HL-60 (cell line): ENCODE data around the gene IQGAP2.

Source experiments
- DNase-seq, 2 experiments: peaks; one replicate each; pipeline ENCODE4 v3.0.0-alpha.2; 2010 to 2020; ENCODE audit warnings: low read depth in 1 of 2, low spot score in 1 of 2
- H3K27ac ChIP-seq: fragments of 250-450 bp; sonication (Bioruptor Pico); replicated peaks from 2 replicates; pipeline ENCODE4 v1.5.1; 2020; ENCODE audit warnings: mild to moderate bottlenecking, moderate library complexity
- H3K27me3 ChIP-seq: fragments of 250-450 bp; sonication (Bioruptor Pico); 2 replicates; pipeline ENCODE4 v1.5.1; 2021; ENCODE audit warnings: mild to moderate bottlenecking, moderate library complexity; ENCODE audit not compliant: insufficient read depth, poor library complexity, severe bottlenecking
- H3K4me3 ChIP-seq: replicated peaks from 2 replicates; pipeline ENCODE4 v1.5.1; 2011; ENCODE audit warnings: mild to moderate bottlenecking, control low read depth, low read length; ENCODE audit not compliant: insufficient read depth
- CTCF ChIP-seq: IDR thresholded peaks from one replicate; pipeline ENCODE4 v1.5.1; 2011; ENCODE audit warnings: low read length, control low read depth, inconsistent platforms; ENCODE audit not compliant: insufficient read depth
- GABPA ChIP-seq: IDR thresholded peaks from 2 replicates; pipeline ENCODE4 v1.6.1; 2012; ENCODE audit warnings: low read depth
- POLR2AphosphoS5 ChIP-seq: IDR thresholded peaks from 2 replicates; pipeline ENCODE4 v1.6.1; 2012; ENCODE audit warnings: low read depth
- REST ChIP-seq: IDR thresholded peaks from 2 replicates; pipeline ENCODE4 v1.6.1; 2012; ENCODE audit warnings: low read depth; ENCODE audit not compliant: insufficient replicate concordance
- SPI1 ChIP-seq: IDR thresholded peaks from 2 replicates; pipeline ENCODE4 v1.6.1; 2012; ENCODE audit warnings: low read depth, mild to moderate bottlenecking, borderline replicate concordance

Gene IQGAP2

GRCh38 chr5:76591366-76591765 is 188.3 kb downstream of the IQGAP2 start:
- Histone ChIP-seq H3K27ac (no peak overlapping the region), H3K27me3 (no peaks in the 10 kb centered on the region), H3K4me3 (no peak overlapping the region)
- TF ChIP-seq GABPA: no peak
- no peak for TF ChIP-seq REST
- TF ChIP-seq CTCF: no peak
- TF ChIP-seq SPI1: no peak
- DNase-seq: no peak

- Histone ChIP-seq H3K4me3 (no peak overlapping the region), H3K27me3 (no peaks in the 10 kb centered on the region), H3K27ac (no peak overlapping the region)
- no peak for TF ChIP-seq CTCF
- DNase-seq: no peak
Measured at GRCh38 chr5:76592692-76593091, 189.6 kb downstream of the IQGAP2 start.

DNA sequence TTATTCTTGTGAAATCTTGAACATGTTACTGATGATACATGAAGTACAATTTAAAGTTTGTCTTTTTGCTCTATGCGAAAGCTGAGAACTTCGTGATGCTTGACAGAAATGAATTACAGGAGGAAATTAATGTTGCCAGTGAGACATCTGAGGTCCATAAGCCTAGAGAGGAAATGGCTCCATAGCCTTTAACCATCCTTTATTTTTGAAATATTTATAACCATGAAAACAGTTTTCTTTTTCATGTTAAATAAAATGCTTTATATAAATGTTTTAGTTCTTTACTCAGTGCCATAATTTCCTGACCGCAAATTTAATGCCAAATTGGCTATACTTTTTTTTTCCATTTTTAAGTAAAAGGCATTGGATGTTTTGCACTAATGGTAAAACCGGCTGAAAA is 191.0 kb downstream of the IQGAP2 start:
- H3K27me3 ChIP-seq: no peaks in the 10 kb centered on the region

More for the DNA sequence above, 191.0 kb downstream of the IQGAP2 start:
- no peak for TF ChIP-seq CTCF
- TF ChIP-seq SPI1: no peak
- no peak for TF ChIP-seq GABPA
- TF ChIP-seq POLR2AphosphoS5: no peak
- TF ChIP-seq REST: no peak
- no peak for DNase-seq
- no peak overlapping the region for H3K4me3 ChIP-seq
- no peak overlapping the region for H3K27ac ChIP-seq
